H1 (cell line): ENCODE results near the gene CBFA2T2. TPM values are rescaled to one million over a fixed set of nuclear protein-coding genes. Genes with fewer than 3 reads are reported as not detected.

Source experiments
- CTCF ChIA-PET: fragments of 300-600 bp; sonication (Branson Sonifier 250); formaldehyde crosslinking; loops from one replicate; lab custom pipeline; 2021; ENCODE audit not compliant: partially characterized antibody; lab: Charles Lee
- POLR2A ChIA-PET: fragments of 300-600 bp; sonication (Branson Sonifier 250); formaldehyde crosslinking; loops from one replicate; lab custom pipeline; 2021; ENCODE audit warnings: inconsistent platforms; ENCODE audit not compliant: partially characterized antibody; lab: Charles Lee
- DNase-seq, 2 experiments: peaks; one replicate each; pipeline versions ENCODE4 v3.0.0 to v3.0.0-alpha.2; 2010 to 2022; ENCODE audit warnings: low spot score in 2 of 2, low read depth in 1 of 2, mixed read lengths in 1 of 2
- FAIRE-seq: peaks from 2 replicates; lab custom pipeline; 2011; peaks lifted over from hg19 to GRCh38; lab: Jason Lieb, UNC
- H2AFZ ChIP-seq: 2 replicates; pipeline ENCODE4 v1.8.1; 2012; ENCODE audit warnings: low read length, inconsistent platforms
- H2AK5ac ChIP-seq: 2 replicates; pipeline ENCODE4 v1.6.1; 2013; ENCODE audit warnings: low read depth, low read length
- H2BK120ac ChIP-seq: replicated peaks from 2 replicates; pipeline ENCODE3; 2013; ENCODE audit warnings: low read depth, low read length, inconsistent platforms
- H2BK12ac ChIP-seq: 2 replicates; pipeline ENCODE4 v1.6.1; 2013; ENCODE audit warnings: low read depth, low read length
- H2BK15ac ChIP-seq: 2 replicates; pipeline ENCODE4 v1.6.1; 2013; ENCODE audit warnings: low read length
- H2BK20ac ChIP-seq: 2 replicates; pipeline ENCODE4 v1.6.1; 2013; ENCODE audit warnings: low read length
- H2BK5ac ChIP-seq: 2 replicates; pipeline ENCODE4 v1.6.1; 2013; ENCODE audit warnings: low read depth, low read length
- H3K14ac ChIP-seq: 2 replicates; pipeline ENCODE4 v1.6.1; 2013; ENCODE audit warnings: inconsistent platforms; ENCODE audit not compliant: insufficient read length
- H3K18ac ChIP-seq: 2 replicates; pipeline ENCODE4 v1.6.1; 2013; ENCODE audit warnings: low read length; ENCODE audit errors: extremely low read depth
- H3K23ac ChIP-seq: 2 replicates; pipeline ENCODE4 v1.6.1; 2013; ENCODE audit warnings: inconsistent platforms; ENCODE audit not compliant: insufficient read length
- H3K23me2 ChIP-seq: 2 replicates; pipeline ENCODE4 v1.6.1; 2013; ENCODE audit warnings: low read depth, low read length
- H3K27ac ChIP-seq: 2 replicates; pipeline ENCODE4 v1.6.1; 2011; ENCODE audit warnings: low read depth, low read length, inconsistent platforms
- H3K27me3 ChIP-seq, 4 experiments: replicated peaks in 1 of 4; 1 replicate in 1 of 4; 2 replicates in 3 of 4; pipeline versions ENCODE4 v1.6.1 to v1.8.1; 2011 to 2013; ENCODE audit warnings: low read length in 3 of 4, mild to moderate bottlenecking in 3 of 4, inconsistent platforms in 2 of 4, mixed read lengths in 2 of 4, moderate library complexity in 1 of 4; ENCODE audit not compliant: control insufficient read depth in 3 of 4, insufficient read depth in 3 of 4; ENCODE audit errors: extremely low read depth in 1 of 4
- H3K36me3 ChIP-seq, 4 experiments: 2 replicates each; pipeline versions ENCODE4 v1.6.1 to v1.8.1; 2011 to 2013; ENCODE audit warnings: mild to moderate bottlenecking in 4 of 4, low read length in 3 of 4, moderate library complexity in 2 of 4, control low read depth in 1 of 4, inconsistent platforms in 1 of 4; ENCODE audit not compliant: insufficient read depth in 4 of 4, control insufficient read depth in 2 of 4
- H3K4ac ChIP-seq: replicated peaks from 2 replicates; pipeline ENCODE3; 2013; ENCODE audit warnings: low read length, low read depth, mixed read lengths, inconsistent platforms; ENCODE audit not compliant: insufficient read length
- H3K4me1 ChIP-seq, 4 experiments: replicated peaks in 1 of 4; 1 replicate in 1 of 4; 2 replicates in 3 of 4; pipeline versions ENCODE4 v1.6.1 to v1.8.1; 2011 to 2013; ENCODE audit warnings: low read length in 3 of 4, inconsistent platforms in 2 of 4, mixed read lengths in 1 of 4; ENCODE audit not compliant: insufficient read depth in 4 of 4, control insufficient read depth in 3 of 4
- H3K4me2 ChIP-seq, 2 experiments: 2 replicates each; pipeline versions ENCODE4 v1.6.1 to v1.8.1; 2011 to 2013; ENCODE audit warnings: low read depth in 2 of 2, low read length in 2 of 2, control low read depth in 1 of 2, inconsistent platforms in 1 of 2, mild to moderate bottlenecking in 1 of 2; ENCODE audit not compliant: insufficient read depth in 1 of 2
- H3K4me3 ChIP-seq, 4 experiments: fragments of 200-600, 300-600 bp in 1 of 4; sonication (generic), shearing (Covaris generic), sonication (Bioruptor Twin) in 1 of 4; 2 replicates each; pipeline versions ENCODE4 v1.5.1 to v1.8.1; 2011 to 2016; ENCODE audit warnings: low read length in 4 of 4, low read depth in 3 of 4, control low read depth in 2 of 4, inconsistent platforms in 2 of 4, mild to moderate bottlenecking in 2 of 4, mixed read lengths in 1 of 4, moderate library complexity in 1 of 4; ENCODE audit not compliant: insufficient read depth in 2 of 4; ENCODE audit errors: extremely low read depth in 1 of 4
- H3K56ac ChIP-seq: replicated peaks from 2 replicates; pipeline ENCODE3; 2013; ENCODE audit warnings: low read depth, mild to moderate bottlenecking, mixed read lengths, low read length, inconsistent platforms; ENCODE audit not compliant: insufficient read length
- H3K79me1 ChIP-seq: 2 replicates; pipeline ENCODE4 v1.6.1; 2013; ENCODE audit warnings: low read depth, low read length, control low read depth
- H3K79me2 ChIP-seq, 2 experiments: 2 replicates each; pipeline versions ENCODE4 v1.6.1 to v1.8.1; 2012 to 2013; ENCODE audit warnings: low read length in 2 of 2, mild to moderate bottlenecking in 2 of 2, inconsistent platforms in 1 of 2; ENCODE audit not compliant: insufficient read depth in 2 of 2, control insufficient read depth in 1 of 2
- H3K9ac ChIP-seq, 4 experiments: replicated peaks in 1 of 4; 1 replicate in 1 of 4; 2 replicates in 3 of 4; pipeline versions ENCODE4 v1.6.1 to v1.8.1; 2011 to 2013; ENCODE audit warnings: low read depth in 3 of 4, low read length in 3 of 4, control low read depth in 2 of 4, mild to moderate bottlenecking in 2 of 4, moderate library complexity in 2 of 4, inconsistent platforms in 1 of 4; ENCODE audit errors: extremely low read depth in 1 of 4
- H3K9me3 ChIP-seq, 2 experiments: 2 replicates each; pipeline versions ENCODE4 v1.6.1 to v1.8.1; 2012 to 2013; ENCODE audit warnings: mild to moderate bottlenecking in 2 of 2, moderate library complexity in 2 of 2, control low read depth in 1 of 2, inconsistent platforms in 1 of 2, low read depth in 1 of 2, low read length in 1 of 2, mixed read lengths in 1 of 2; ENCODE audit not compliant: insufficient read depth in 2 of 2
- H4K20me1 ChIP-seq, 2 experiments: replicated peaks in 1 of 2; 2 replicates each; pipeline versions ENCODE3 to v1.8.1; 2011 to 2013; ENCODE audit warnings: inconsistent platforms in 2 of 2, low read length in 2 of 2, mild to moderate bottlenecking in 1 of 2; ENCODE audit not compliant: insufficient read depth in 2 of 2, control insufficient read depth in 1 of 2
- H4K5ac ChIP-seq: 2 replicates; pipeline ENCODE4 v1.6.1; 2013; ENCODE audit warnings: low read length, low read depth, mixed read lengths, inconsistent platforms; ENCODE audit not compliant: insufficient read length
- H4K8ac ChIP-seq: 2 replicates; pipeline ENCODE4 v1.8.0; 2013; ENCODE audit warnings: mild to moderate bottlenecking, moderate library complexity, low read length, inconsistent platforms; ENCODE audit not compliant: insufficient read depth; ENCODE audit errors: extremely low read depth
- H4K91ac ChIP-seq: replicated peaks from 2 replicates; pipeline ENCODE3; 2013; ENCODE audit warnings: low read length, mixed read lengths, inconsistent platforms; ENCODE audit not compliant: insufficient read length
- BRCA1 ChIP-seq: IDR thresholded peaks from 2 replicates; pipeline ENCODE4 v1.6.1; 2012; ENCODE audit warnings: low read depth, low read length, improper control_type of control experiment
- POLR2AphosphoS5 ChIP-seq: IDR thresholded peaks from 2 replicates; pipeline ENCODE4 v1.6.1; 2011; ENCODE audit warnings: low read depth, low read length
- WGBS, 2 experiments: shearing (Covaris generic) in 1 of 2; methylation state at CpG; one replicate each; pipeline versions ENCODE4 v1.1.6 to v1.1.7; 2013 to 2015; ENCODE audit warnings: low lambda C conversion rate in 2 of 2, mixed read lengths in 2 of 2, inconsistent platforms in 1 of 2, low coverage in 1 of 2, missing lambda C conversion rate in 1 of 2; ENCODE audit not compliant: insufficient replicate concordance in 2 of 2, insufficient coverage in 1 of 2, insufficient read length in 1 of 2; ENCODE audit errors: extremely low coverage in 1 of 2, missing lambda C conversion rate in 1 of 2; 5-methylcytosine and 5-hydroxymethylcytosine counted together
- polyA plus RNA-seq, 7 experiments: library from polyadenylated mRNA; depleted of rRNA in 3 of 7; stranded (reverse) in 5 of 7; unstranded in 2 of 7; fragments of >200 nt in 5 of 7; fragments of 200-250 nt in 2 of 7; gene quantifications; 1 replicate in 5 of 7; 2 replicates in 1 of 7; 4 replicates in 1 of 7; pipeline versions ENCODE4 v1.2.1 to v1.2.3, GENCODE V29; 2011 to 2013; ENCODE audit warnings: missing spikeins in 2 of 7, mixed read lengths in 2 of 7
- total RNA-seq: library from RNA; stranded (reverse); fragmentation: NEBNext Ultra II Directional; extraction: Animal tissue kit (Norgen Biotek cat#: 25700); gene quantifications from 2 replicates; pipeline ENCODE4 v1.2.1, GENCODE V29; 2021

CBFA2T2 gene
- total and polyA plus RNA-seq, 2 of the 8 experiments (the other 6 are each of a cell fraction or from before 2014, with no cell fraction given) = 11.6 to 12.9 TPM

DNA sequence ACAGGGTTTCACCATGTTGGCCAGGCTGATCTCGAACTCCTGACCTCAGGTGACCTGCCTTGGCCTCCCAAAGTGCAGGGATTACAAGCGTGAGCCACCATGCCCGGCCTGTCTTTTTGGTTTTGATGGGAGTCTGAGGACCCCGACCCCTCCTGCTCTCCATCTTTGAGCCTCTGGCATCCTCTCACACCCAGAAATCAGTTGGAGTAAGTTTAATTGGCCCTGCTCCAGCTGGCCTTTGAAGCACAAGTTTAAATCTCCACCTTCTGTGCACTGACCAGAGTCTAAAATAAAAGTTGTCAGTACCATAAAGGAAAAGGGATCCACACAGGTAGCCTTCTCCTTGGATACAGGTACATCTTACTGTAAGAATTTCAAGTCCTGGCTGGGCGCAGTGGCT is 156.3 kb downstream of the CBFA2T2 start:
- H2AK5ac ChIP-seq = no peak overlapping the region
- CTCF ChIA-PET = interaction anchor here (1.8 kb wide), 1 partner anchor 22 kb away, joined by 6 read pairs; no protein-coding TSS in a partner anchor
- no peak overlapping the region for H2BK20ac ChIP-seq
- H2BK12ac ChIP-seq = no peak overlapping the region
- H3K9ac ChIP-seq = no peak overlapping the region
- H3K23ac ChIP-seq = no peak overlapping the region
- POLR2A ChIA-PET = no interaction called here
- H2BK120ac ChIP-seq = no peak overlapping the region
- no peak for TF ChIP-seq POLR2AphosphoS5
- TF ChIP-seq BRCA1 = no peak
- no peaks in the 10 kb centered on the region for H3K9me3 ChIP-seq
- peaks cover 2% of the 10 kb centered on the region; the same call in 1 of the 2 replicates for H3K23me2 ChIP-seq
- H3K4me2 ChIP-seq = no peak overlapping the region
- H2BK5ac ChIP-seq = no peak overlapping the region
- H3K18ac ChIP-seq = no peak overlapping the region
- no peak overlapping the region for H4K5ac ChIP-seq
- peaks cover 0 to 4% of the 10 kb centered on the region in 2 experiments for H4K20me1 ChIP-seq
- no peaks in the 10 kb centered on the region for H3K79me1 ChIP-seq
- H3K4ac ChIP-seq = no peak overlapping the region
- no peak overlapping the region for H4K8ac ChIP-seq
- no peak overlapping the region for H3K27ac ChIP-seq
- H3K36me3 ChIP-seq = peaks cover 0 to 14% (median 0%) of the 10 kb centered on the region in 4 experiments; a peak in 2 of 8 replicates
- H2AFZ ChIP-seq = no peak overlapping the region
- no peak for FAIRE-seq
- H3K4me3 ChIP-seq = no peak overlapping the region
- no peak overlapping the region for H3K56ac ChIP-seq
- no peak for DNase-seq
- no peaks in the 10 kb centered on the region; a peak in 1 of 7 replicates for H3K4me1 ChIP-seq
- no peak overlapping the region for H4K91ac ChIP-seq
- H3K27me3 ChIP-seq = no peaks in the 10 kb centered on the region
- H2BK15ac ChIP-seq = no peak overlapping the region
- H3K79me2 ChIP-seq = no peaks in the 10 kb centered on the region
- H3K14ac ChIP-seq = no peak overlapping the region
- WGBS, 2 experiments = 77% methylated on average over 5 of the region's 5 CpGs; no CpG with 5 or more reads in 1 of the 2 experiments
